ENCODE measurements around the gene KHDRBS2.

GRCh38 chr6:62037445-62037844, 248.6 kb downstream of the KHDRBS2 start:
- TF ChIP-seq CTCF (conservative IDR thresholded peaks at IDR 0.05; ENCODE audit: low read depth, low read length) (no peak), EZH2 (IDR thresholded peaks at IDR 0.05; ENCODE audit: borderline replicate concordance, low read depth, low read length, poor library complexity, severe bottlenecking) (no peak)
